Gastrocnemius medialis (tissue), 4 donors: ENCODE measurements around the gene HSPBAP1. TPM values are rescaled to one million over a fixed set of nuclear protein-coding genes. Genes with fewer than 3 reads are reported as not detected.

Experiments used
- ATAC-seq, 2 donors: fragments of 150-250 bp; one replicate each; pipeline ENCODE4 v1.9.1; 2016
- DNase-seq, 2 donors: peaks; one replicate each; pipeline ENCODE4 v3.0.0-alpha.2; 2019
- H3K27ac ChIP-seq, 4 donors: fragments of 200-600 bp; sonication (generic); 1 replicate in 1 of 4; 2 replicates in 3 of 4; pipeline ENCODE4 v1.5.1; 2016 to 2018; ENCODE audit warnings: mild to moderate bottlenecking in 2 of 4, moderate library complexity in 1 of 4
- H3K27me3 ChIP-seq, 3 donors: fragments of 200-600 bp; sonication (generic) in 2 of 3; 1 replicate in 1 of 3; 2 replicates in 2 of 3; pipeline versions ENCODE4 v1.5.1 to v1.6.0; 2016 to 2019; ENCODE audit warnings: mild to moderate bottlenecking in 1 of 3, moderate library complexity in 1 of 3
- H3K36me3 ChIP-seq, 2 donors: fragments of 200-600 bp; sonication (generic) in 1 of 2; one replicate each; pipeline ENCODE4 v1.5.1; 2017 to 2018
- H3K4me1 ChIP-seq, 2 donors: fragments of 200-600 bp; sonication (generic) in 1 of 2; one replicate each; pipeline ENCODE4 v1.5.1; 2016 to 2017; ENCODE audit warnings: mild to moderate bottlenecking in 2 of 2
- H3K4me3 ChIP-seq, 4 donors: fragments of 200-600 bp; sonication (generic) in 3 of 4; 1 replicate in 1 of 4; 2 replicates in 3 of 4; pipeline ENCODE4 v1.5.1; 2016 to 2019; ENCODE audit warnings: mild to moderate bottlenecking in 2 of 4
- H3K9me3 ChIP-seq, 3 donors: fragments of 200-600 bp; sonication (generic) in 2 of 3; 1 replicate in 1 of 3; 2 replicates in 2 of 3; pipeline ENCODE4 v1.5.1; 2016 to 2019
- CTCF ChIP-seq, 5 experiments: fragments of 450-650 bp in 3 of 5; fragments of 200-600 bp in 2 of 5; sonication (generic) in 2 of 5; IDR thresholded peaks in 4 of 5; conservative IDR thresholded peaks in 1 of 5; 1 replicate in 4 of 5; 2 replicates in 1 of 5; pipeline ENCODE4 v1.5.1; 2016 to 2019; ENCODE audit warnings: antibody characterized with exemption in 5 of 5, mild to moderate bottlenecking in 3 of 5, moderate library complexity in 3 of 5
- POLR2A ChIP-seq, 2 donors: fragments of 450-650 bp; IDR thresholded peaks; one replicate each; pipeline ENCODE4 v1.6.1; 2017; ENCODE audit warnings: antibody characterized with exemption in 2 of 2, mild to moderate bottlenecking in 2 of 2, moderate library complexity in 2 of 2
- in situ Hi-C, 4 donors: fragments of 200-750 bp; cut with MboI; loops; one replicate each; pipeline versions ENCODE4 v1.15.0 to v1.8.0; 2017; ENCODE audit warnings: low sequenced_read_pairs in 4 of 4
- intact Hi-C: fragments of 100-400 bp; cut with DNase I; formaldehyde crosslinking; loops from one replicate; pipeline ENCODE4 v1.15.1; 2023; ENCODE audit warnings: low total_unique reads
- total RNA-seq, 4 donors: library from RNA; depleted of rRNA; stranded (reverse); fragments of >200 nt; gene quantifications; one replicate each; pipeline versions ENCODE4 v1.1.0 to v1.2.3, GENCODE V29; 2016

Gene HSPBAP1
- total RNA-seq, 4 donors from 2014 or later = 14.5 to 30.7 (median 17.0) TPM

DNA sequence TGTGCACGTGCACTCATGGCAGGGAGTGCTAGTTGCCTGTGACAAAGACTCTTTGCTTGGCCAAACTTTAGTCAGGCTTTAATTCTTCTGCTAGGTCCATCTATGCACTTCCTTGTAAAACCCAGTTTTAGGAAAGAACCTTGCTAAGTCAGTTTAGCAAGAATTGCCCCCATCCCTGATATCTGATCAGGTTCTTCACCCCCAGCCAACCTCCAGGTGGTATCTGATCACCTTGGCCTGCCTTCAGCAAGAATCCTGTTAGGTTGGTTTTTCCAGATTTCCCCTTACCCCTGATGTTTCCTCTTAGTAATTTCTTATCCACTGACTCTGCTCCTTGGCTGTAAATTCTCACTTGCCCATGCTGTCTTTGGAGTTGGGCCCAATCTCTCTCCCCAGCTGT lies 8.4 kb downstream of the HSPBAP1 start:
- intact Hi-C loops = no loop called here
- no peak overlapping the region for H3K4me3 ChIP-seq
- TF ChIP-seq CTCF (IDR thresholded peaks at IDR 0.05 in 4 of 5, conservative IDR thresholded peaks at IDR 0.05 in 1 of 5) = no peak
- no peak for TF ChIP-seq POLR2A (IDR thresholded peaks at IDR 0.05)
- ATAC-seq (no peak), DNase-seq (no peak)
- no peaks in the 10 kb centered on the region for H3K27me3 ChIP-seq
- H3K9me3 ChIP-seq = no peaks in the 10 kb centered on the region
- no peaks in the 10 kb centered on the region for H3K36me3 ChIP-seq
- H3K27ac ChIP-seq = peak overlapping the region; percentile 10 to 66 (median 48)
- peaks cover 38 to 41% of the 10 kb centered on the region in 2 donors for H3K4me1 ChIP-seq
- in situ Hi-C loops = loop anchor here in 1 of 4 donors (25.0 kb wide), 1 partner anchor 398 kb away; the partner anchor contains the start of genes FAM162A and MIX23

GRCh38 chr3:122784436-122784835 lies 9.2 kb downstream of the HSPBAP1 start:
- peaks cover 32 to 35% of the 10 kb centered on the region in 2 donors for H3K4me1 ChIP-seq
- intact Hi-C loops = no loop called here
- TF ChIP-seq POLR2A (IDR thresholded peaks at IDR 0.05) = no peak
- no peak for TF ChIP-seq CTCF (IDR thresholded peaks at IDR 0.05 in 4 of 5, conservative IDR thresholded peaks at IDR 0.05 in 1 of 5)
- in situ Hi-C loops = loop anchor here in 1 of 4 donors (25.0 kb wide), 1 partner anchor 397 kb away; the partner anchor contains the start of genes FAM162A and MIX23
- no peaks in the 10 kb centered on the region for H3K36me3 ChIP-seq
- H3K9me3 ChIP-seq = no peaks in the 10 kb centered on the region
- H3K27ac ChIP-seq = peak overlapping the region; percentile 63 to 78 (median 65)
- H3K4me3 ChIP-seq = no peak overlapping the region
- ATAC-seq (no peak), DNase-seq (no peak)
- no peaks in the 10 kb centered on the region for H3K27me3 ChIP-seq

DNA sequence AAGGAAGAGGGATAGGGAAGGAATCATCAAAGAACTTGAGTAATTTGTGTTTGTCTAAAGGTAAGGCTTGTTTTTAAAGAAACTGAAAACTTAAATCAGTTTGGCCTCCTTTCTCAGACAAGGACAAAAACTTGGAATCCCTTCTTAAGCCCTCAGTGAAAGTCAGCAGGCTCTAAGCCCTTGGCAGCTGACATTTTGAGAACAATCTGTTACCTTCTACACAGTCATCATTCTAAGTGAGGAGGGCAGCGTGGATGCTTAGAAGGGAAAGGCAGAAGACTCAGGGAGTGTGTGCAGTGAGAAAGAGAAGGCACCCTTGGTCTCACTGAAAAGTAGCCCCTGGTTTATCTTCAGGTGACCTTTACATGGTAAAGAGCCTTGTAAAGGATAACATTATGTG lies 10.8 kb downstream of the HSPBAP1 start:
- TF ChIP-seq POLR2A (IDR thresholded peaks at IDR 0.05) (no peak), CTCF (IDR thresholded peaks at IDR 0.05 in 4 of 5, conservative IDR thresholded peaks at IDR 0.05 in 1 of 5) (no peak)
- in situ Hi-C loops (loop anchor here in 1 of 4 donors (25.0 kb wide), 1 partner anchor 396 kb away; the partner anchor contains the start of genes FAM162A and MIX23), intact Hi-C loops (no loop called here)
- no peak for DNase-seq
- H3K4me1 ChIP-seq = peaks cover 19 to 26% of the 10 kb centered on the region in 2 donors
- no peaks in the 10 kb centered on the region for H3K27me3 ChIP-seq
- ATAC-seq = peak; percentile 82 to 96
- H3K36me3 ChIP-seq = no peaks in the 10 kb centered on the region
- no peaks in the 10 kb centered on the region for H3K9me3 ChIP-seq
- H3K27ac ChIP-seq = peak overlapping the region; percentile 63 to 78 (median 65)
- no peak overlapping the region for H3K4me3 ChIP-seq

DNA sequence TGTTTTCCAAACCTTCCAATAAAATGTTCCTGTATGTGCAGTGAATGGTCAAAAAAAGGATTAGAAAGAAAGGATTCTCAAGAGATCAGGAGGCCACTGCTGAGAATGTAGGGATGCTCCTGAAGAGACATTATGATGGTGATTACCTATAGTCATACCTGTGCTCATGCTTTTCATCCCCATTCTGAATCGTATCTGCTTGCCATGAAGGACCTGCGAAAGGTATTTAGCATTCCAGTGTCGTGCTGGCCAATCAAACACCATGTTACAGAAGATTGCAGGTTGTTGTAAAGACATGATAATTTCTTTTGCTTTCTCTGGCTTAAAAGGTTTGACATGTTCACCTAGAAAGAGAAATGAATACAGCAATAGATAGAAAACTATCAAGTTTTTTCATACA lies 16.1 kb downstream of the HSPBAP1 start:
- H3K4me3 ChIP-seq = peak overlapping the region in 1 of 4 donors; percentile 27
- H3K27me3 ChIP-seq = no peaks in the 10 kb centered on the region
- in situ Hi-C loops = loop anchor here in 1 of 4 donors (25.0 kb wide), 1 partner anchor 390 kb away; the partner anchor contains the start of genes FAM162A and MIX23
- TF ChIP-seq CTCF (IDR thresholded peaks at IDR 0.05 in 4 of 5, conservative IDR thresholded peaks at IDR 0.05 in 1 of 5) (no peak), POLR2A (IDR thresholded peaks at IDR 0.05) (no peak)
- H3K36me3 ChIP-seq = no peaks in the 10 kb centered on the region
- peaks cover 18 to 35% of the 10 kb centered on the region in 2 donors for H3K4me1 ChIP-seq
- H3K27ac ChIP-seq = peak overlapping the region; percentile 76 to 81 (median 78)
- ATAC-seq (peak in 1 of 2 donors; percentile 20), DNase-seq (no peak)
- intact Hi-C loops = no loop called here
- no peaks in the 10 kb centered on the region for H3K9me3 ChIP-seq
